ENCODE data around the gene HID1. TPM values are rescaled to one million over a fixed set of nuclear protein-coding genes. Genes with fewer than 3 reads are reported as not detected.

Gene HID1
- total and polyA plus RNA-seq, 9 of the 15 experiments (the other 6 are each of a cell fraction or from before 2014, with no cell fraction given) = 0.14 to 2.1 (median 0.54) TPM; not detected in 2

DNA sequence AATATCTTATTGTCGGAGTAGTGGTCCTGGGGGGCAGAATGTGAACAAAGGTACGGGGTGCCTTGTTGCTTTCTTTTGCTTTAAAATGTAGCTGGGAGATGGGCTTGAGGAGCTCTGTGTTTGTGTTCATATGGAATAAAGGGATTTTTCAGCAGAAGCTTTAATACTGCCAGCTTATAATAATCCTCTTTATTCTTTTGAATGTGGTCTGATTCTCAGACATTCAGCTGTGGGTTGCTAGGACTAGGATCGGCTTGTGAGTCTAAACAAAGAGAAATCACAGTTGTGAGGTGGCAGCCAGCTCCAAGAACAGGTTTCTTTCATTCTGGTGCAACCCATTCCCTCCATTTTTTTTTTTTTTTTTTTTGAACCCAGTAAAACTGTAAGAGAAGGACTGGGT, 47.2 kb upstream of the HID1 start:
- intact Hi-C loops (cut with micrococcal nuclease) (no loop called here), in situ Hi-C loops (cut with MboI) (no loop called here)
- no peak for TF ChIP-seq ATF6 (CRISPR knock-in tag; IDR thresholded peaks at IDR 0.05)
- no peak for TF ChIP-seq HCFC1 (IDR thresholded peaks at IDR 0.05; ENCODE audit: low read depth, low read length)
- TF ChIP-seq MTA2 (IDR thresholded peaks at IDR 0.05; ENCODE audit: low read depth) = no peak
- TF ChIP-seq ZNF77 (CRISPR knock-in tag; IDR thresholded peaks at IDR 0.05) = no peak
- FAIRE-seq (no peak), DNase-seq (ENCODE audit: extremely low read depth in 1 of 4, low spot score in 3 of 4) (no peak), ATAC-seq (no peak)
- Histone ChIP-seq H4K20me1 (replicated peaks; ENCODE audit: control insufficient read depth, insufficient read depth, low read length) (no peaks in the 10 kb centered on the region), H3K27me3 (ENCODE audit: control insufficient read depth in 2 of 2, insufficient read depth in 2 of 2, low read length in 2 of 2) (no peaks in the 10 kb centered on the region), H3K27ac (ENCODE audit: extremely low read depth, low read depth, low read length) (no peak overlapping the region), H3K4me3 (no peak overlapping the region), H2AFZ (ENCODE audit: low read depth, low read length) (no peak overlapping the region), H3K9ac (ENCODE audit: insufficient read depth in 1 of 2, low read depth in 2 of 2, low read length in 2 of 2) (no peak overlapping the region), H3K4me2 (ENCODE audit: insufficient read depth, low read length) (no peak overlapping the region), H3K4me1 (replicated peaks in 1 of 2; ENCODE audit: control insufficient read depth in 2 of 2, insufficient read depth in 2 of 2, low read length in 2 of 2) (peaks cover 6 to 12% of the 10 kb centered on the region in 2 experiments; a peak in 3 of 5 replicates), H3K9me3 (replicated peaks; ENCODE audit: control insufficient read depth, insufficient read depth, low read depth, low read length) (no peaks in the 10 kb centered on the region; the same call in 1 of the 2 replicates), H3K36me3 (ENCODE audit: control insufficient read depth, insufficient read depth, low read length) (peaks cover 62% of the 10 kb centered on the region; the same call in 2 of the 3 replicates), H3K79me2 (ENCODE audit: control insufficient read depth, insufficient read depth, low read length) (peaks cover 25% of the 10 kb centered on the region), H3K9me1 (ENCODE audit: control insufficient read depth, insufficient read depth, low read length) (peaks cover 4% of the 10 kb centered on the region)
- ChIA-PET CTCF (ENCODE audit: low intra/inter-chr PET ratio) (interaction anchor here (0.7 kb wide), 1 partner anchor 32 kb away, joined by 4 read pairs; the partner anchor contains the start of gene CDR2L), POLR2A (interaction anchor here (0.6 to 1.5 kb wide), 7 partner anchors 9 to 172 kb away, joined by 3 to 4 read pairs (median 3); no protein-coding TSS in a partner anchor)
- WGBS (ENCODE audit: insufficient coverage, low coverage, missing lambda C conversion rate) = 97% methylated on average over 3 of the region's 3 CpGs
- BruUV-seq (replicated peaks) = no TSS peak
